Stimulated activated CD4-positive, alpha-beta T cell treated with anti-CD3 and anti-CD28 coated beads, Interleukin-4, amount 100 ng/mL, for 48 hours (primary cell): ENCODE data around the gene TARBP1.
"Not testable (repeated sequence)": the region's sequence is repeated elsewhere in the genome, so short reads cannot be mapped to it uniquely, and the experiment has no call there.

ENCODE experiments used
- DNase-seq, 2 donors: peaks; one replicate each; pipeline ENCODE4 v3.0.0-alpha.2; 2020; ENCODE audit warnings: low read depth in 2 of 2

TARBP1 gene

GRCh38 chr1:234437423-234438171 lies 41.4 kb downstream of the TARBP1 start:
- no peak for DNase-seq

GRCh38 chr1:234435620-234436019 lies 43.4 kb downstream of the TARBP1 start:
- DNase-seq: no peak

- DNase-seq: no peak
These were observed 44.3 kb downstream of the TARBP1 start for GRCh38 chr1:234434706-234435105.

GRCh38 chr1:234433563-234434285 lies 45.3 kb downstream of the TARBP1 start:
- DNase-seq: no peak

GRCh38 chr1:234431255-234431654 lies 47.7 kb downstream of the TARBP1 start:
- DNase-seq: no peak

- DNase-seq: no peak
These were observed 48.3 kb downstream of the TARBP1 start for GRCh38 chr1:234430691-234431090.

GRCh38 chr1:234429434-234429806 lies 49.6 kb downstream of the TARBP1 start:
- DNase-seq: no peak

GRCh38 chr1:234427950-234428646 lies 50.9 kb downstream of the TARBP1 start:
- DNase-seq: no peak

- DNase-seq: no peak
These were observed 65.0 kb downstream of the TARBP1 start for GRCh38 chr1:234413990-234414389.

- DNase-seq: no peak
These were observed 65.5 kb downstream of the TARBP1 start for GRCh38 chr1:234413485-234413884.

- no peak for DNase-seq
These were observed 66.1 kb downstream of the TARBP1 start for GRCh38 chr1:234412830-234413229.

GRCh38 chr1:234409328-234409727 lies 69.7 kb downstream of the TARBP1 start:
- DNase-seq: no peak

GRCh38 chr1:234408757-234409156 lies 70.2 kb downstream of the TARBP1 start:
- DNase-seq: peak; percentile 54 to 64

- DNase-seq: no peak
These were observed 72.1 kb downstream of the TARBP1 start for GRCh38 chr1:234406871-234407270.

GRCh38 chr1:234405676-234406075 lies 73.3 kb downstream of the TARBP1 start:
- DNase-seq: no peak

GRCh38 chr1:234402939-234403338 lies 76.0 kb downstream of the TARBP1 start:
- DNase-seq: no peak

GRCh38 chr1:234401658-234402057 lies 77.3 kb downstream of the TARBP1 start:
- DNase-seq: no peak

GRCh38 chr1:234400773-234401172 lies 78.2 kb downstream of the TARBP1 start:
- no peak for DNase-seq

GRCh38 chr1:234399515-234399914 lies 79.5 kb downstream of the TARBP1 start:
- DNase-seq: not testable (repeated sequence)

GRCh38 chr1:234398849-234399381 lies 80.1 kb downstream of the TARBP1 start:
- DNase-seq: no peak

- no peak for DNase-seq
These were observed 81.2 kb downstream of the TARBP1 start for GRCh38 chr1:234397732-234398131.

GRCh38 chr1:234396871-234397270 lies 82.1 kb downstream of the TARBP1 start:
- DNase-seq: no peak
